ENCODE measurements around the gene GGCT.

GRCh38 chr7:30453921-30454320 lies 50.7 kb downstream of the GGCT start:
- TF ChIP-seq POLR2A (IDR thresholded peaks at IDR 0.05; ENCODE audit: low read depth, low read length) (no peak), PAX5 (IDR thresholded peaks at IDR 0.05; ENCODE audit: insufficient read depth, low read length, severe bottlenecking) (no peak), SPI1 (IDR thresholded peaks at IDR 0.05; ENCODE audit: low read depth, low read length) (no peak), POLR2AphosphoS5 (IDR thresholded peaks at IDR 0.05; ENCODE audit: low read depth, low read length) (no peak), TAF1 (IDR thresholded peaks at IDR 0.05; ENCODE audit: low read depth, low read length) (no peak), POU2F2 (IDR thresholded peaks at IDR 0.05; ENCODE audit: low read depth, low read length) (no peak)
